AG04450 (cell line): ENCODE data around the gene CHAF1B. TPM values are rescaled to one million over a fixed set of nuclear protein-coding genes. Genes with fewer than 3 reads are reported as not detected.

Experiments used
- CTCF ChIA-PET: fragments of 300-600, 350-600 bp; formaldehyde crosslinking; extraction: SDS; loops from one replicate; lab custom pipeline; 2022; ENCODE audit warnings: antibody characterized with exemption, inconsistent platforms; lab: Charles Lee
- POLR2A ChIA-PET: fragments of 350-600 bp; formaldehyde crosslinking; extraction: SDS; loops from one replicate; lab custom pipeline; 2021; ENCODE audit warnings: antibody characterized with exemption, inconsistent platforms; lab: Yijun Ruan, JAX
- DNase-seq: peaks from one replicate; pipeline ENCODE4 v3.0.0-alpha.2; 2011; ENCODE audit warnings: low read depth, low spot score
- H3K27ac ChIP-seq: one replicate; pipeline ENCODE4 v1.5.1; 2012; ENCODE audit warnings: low read depth, low read length, control low read depth
- H3K27me3 ChIP-seq: one replicate; pipeline ENCODE4 v1.6.0; 2012; ENCODE audit warnings: low read length; ENCODE audit not compliant: control insufficient read depth, insufficient read depth
- H3K4me3 ChIP-seq: 2 replicates; pipeline ENCODE4 v1.5.1; 2011; ENCODE audit warnings: mild to moderate bottlenecking, low read depth, low read length, control low read depth
- H3K9me3 ChIP-seq: 2 replicates; pipeline ENCODE4 v1.5.1; 2012; ENCODE audit warnings: low read length; ENCODE audit not compliant: control insufficient read depth, insufficient read depth
- polyA plus RNA-seq: library from polyadenylated mRNA; depleted of rRNA; stranded (reverse); fragments of >200 nt; gene quantifications from 2 replicates; pipeline ENCODE4 v1.2.3, GENCODE V29; 2011
- TF ChIP-seq, protein P1 (sequence below): IDR thresholded peaks from 2 replicates; pipeline ENCODE4 v1.5.1; 2011; ENCODE audit warnings: low read depth, low read length, control low read depth, inconsistent platforms

Gene CHAF1B
- polyA plus RNA-seq, 1 experiment: 3.7 TPM

DNA sequence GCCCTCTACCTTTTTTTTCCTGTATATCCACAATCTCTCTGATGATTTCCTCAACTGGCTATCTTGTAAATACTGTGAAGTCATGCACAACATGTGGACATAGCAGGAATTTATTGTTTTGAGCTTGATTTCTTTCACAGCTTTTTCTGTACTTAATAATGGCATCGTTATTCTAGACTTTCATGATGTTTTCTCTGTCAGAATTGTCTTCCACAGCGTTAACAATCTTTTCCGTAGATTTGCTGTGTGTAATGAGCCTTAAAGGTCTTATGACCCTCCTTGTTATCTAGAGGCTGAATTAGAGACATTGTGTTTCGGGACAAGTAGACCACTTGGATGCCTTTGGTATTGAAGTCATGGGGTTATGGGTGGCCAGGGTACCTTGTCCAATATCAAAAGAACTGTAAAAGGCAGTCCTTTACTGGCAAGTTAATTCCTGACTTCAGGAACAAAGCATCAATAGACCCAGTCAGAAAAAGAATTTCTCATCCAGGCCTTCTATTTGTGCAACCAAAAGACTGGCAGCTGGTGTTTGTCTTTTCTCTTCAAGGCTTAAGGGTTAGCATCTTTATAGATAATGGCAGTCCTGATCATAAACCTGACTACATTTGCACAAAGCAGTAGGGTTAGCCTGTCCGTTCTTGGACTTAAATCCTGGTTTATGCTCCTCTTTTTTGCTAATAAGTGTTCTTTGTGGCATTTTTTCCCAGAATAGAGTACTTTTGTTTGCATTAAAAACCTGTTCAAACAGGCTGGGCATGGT lies 30.1 kb upstream of the CHAF1B start:
- H3K4me3 ChIP-seq: no peak overlapping the region
- H3K27ac ChIP-seq: no peak overlapping the region
- DNase-seq: no peak
- TF ChIP-seq, protein P1, sequence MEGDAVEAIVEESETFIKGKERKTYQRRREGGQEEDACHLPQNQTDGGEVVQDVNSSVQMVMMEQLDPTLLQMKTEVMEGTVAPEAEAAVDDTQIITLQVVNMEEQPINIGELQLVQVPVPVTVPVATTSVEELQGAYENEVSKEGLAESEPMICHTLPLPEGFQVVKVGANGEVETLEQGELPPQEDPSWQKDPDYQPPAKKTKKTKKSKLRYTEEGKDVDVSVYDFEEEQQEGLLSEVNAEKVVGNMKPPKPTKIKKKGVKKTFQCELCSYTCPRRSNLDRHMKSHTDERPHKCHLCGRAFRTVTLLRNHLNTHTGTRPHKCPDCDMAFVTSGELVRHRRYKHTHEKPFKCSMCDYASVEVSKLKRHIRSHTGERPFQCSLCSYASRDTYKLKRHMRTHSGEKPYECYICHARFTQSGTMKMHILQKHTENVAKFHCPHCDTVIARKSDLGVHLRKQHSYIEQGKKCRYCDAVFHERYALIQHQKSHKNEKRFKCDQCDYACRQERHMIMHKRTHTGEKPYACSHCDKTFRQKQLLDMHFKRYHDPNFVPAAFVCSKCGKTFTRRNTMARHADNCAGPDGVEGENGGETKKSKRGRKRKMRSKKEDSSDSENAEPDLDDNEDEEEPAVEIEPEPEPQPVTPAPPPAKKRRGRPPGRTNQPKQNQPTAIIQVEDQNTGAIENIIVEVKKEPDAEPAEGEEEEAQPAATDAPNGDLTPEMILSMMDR: no peak
- POLR2A ChIA-PET: no interaction called here
- CTCF ChIA-PET: no interaction called here
- no peaks in the 10 kb centered on the region for H3K27me3 ChIP-seq
- no peaks in the 10 kb centered on the region for H3K9me3 ChIP-seq

DNA sequence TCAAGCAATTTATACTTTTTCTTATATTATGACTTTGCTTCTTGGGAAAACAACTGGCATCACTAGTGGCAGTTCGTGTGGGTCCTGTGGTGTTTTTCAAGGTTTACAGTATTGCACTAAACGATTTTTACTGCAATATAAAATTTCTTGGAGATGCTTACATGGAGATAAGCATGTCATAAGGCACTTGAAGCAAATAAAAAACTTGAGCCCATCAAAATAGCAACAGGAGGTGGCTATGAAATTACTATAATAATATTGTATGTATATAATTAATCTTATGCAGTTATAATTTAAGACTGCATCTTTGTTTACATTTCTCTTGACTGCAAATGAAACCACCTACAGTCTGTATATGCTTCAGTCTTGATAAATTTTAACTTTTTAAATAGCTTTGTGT lies 29.3 kb upstream of the CHAF1B start:
- ChIA-PET POLR2A (no interaction called here), CTCF (interaction anchor here (1.0 kb wide), 1 partner anchor 11 kb away, joined by 3 read pairs; no protein-coding TSS in a partner anchor)
- no peak overlapping the region for H3K4me3 ChIP-seq
- no peaks in the 10 kb centered on the region for H3K27me3 ChIP-seq
- TF ChIP-seq, protein P1: no peak
- H3K27ac ChIP-seq: no peak overlapping the region
- H3K9me3 ChIP-seq: no peaks in the 10 kb centered on the region
- no peak for DNase-seq

DNA sequence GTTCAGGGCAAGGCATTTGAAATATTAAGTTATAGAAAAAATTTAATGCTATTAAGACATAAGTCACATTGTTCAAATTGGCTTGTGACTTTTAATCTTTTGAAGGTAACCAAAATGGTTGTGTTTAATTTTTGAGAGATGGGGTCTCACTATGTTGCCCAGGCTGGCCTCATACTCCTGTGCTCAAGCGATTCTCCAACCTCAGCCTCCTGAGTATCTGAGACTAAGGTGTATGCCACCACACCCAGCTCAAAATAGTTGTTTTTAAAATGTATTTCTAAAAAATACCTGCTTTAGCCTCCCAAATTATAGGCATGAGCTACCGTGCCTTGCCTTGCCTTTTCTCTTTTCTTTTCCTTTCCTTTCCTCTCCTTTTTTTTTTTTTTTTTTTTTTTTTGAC lies 26.0 kb upstream of the CHAF1B start:
- Histone ChIP-seq H3K27ac (no peak overlapping the region), H3K4me3 (no peak overlapping the region), H3K9me3 (no peaks in the 10 kb centered on the region), H3K27me3 (no peaks in the 10 kb centered on the region)
- ChIA-PET CTCF (interaction anchor here (0.7 to 1.4 kb wide), 2 partner anchors 22 to 219 kb away, joined by 3 to 6 read pairs; no protein-coding TSS in a partner anchor), POLR2A (interaction anchor here (0.7 kb wide), 1 partner anchor 39 kb away, joined by 4 read pairs; the partner anchor contains the start of gene MORC3)
- no peak for DNase-seq
- TF ChIP-seq, protein P1: no peak

DNA sequence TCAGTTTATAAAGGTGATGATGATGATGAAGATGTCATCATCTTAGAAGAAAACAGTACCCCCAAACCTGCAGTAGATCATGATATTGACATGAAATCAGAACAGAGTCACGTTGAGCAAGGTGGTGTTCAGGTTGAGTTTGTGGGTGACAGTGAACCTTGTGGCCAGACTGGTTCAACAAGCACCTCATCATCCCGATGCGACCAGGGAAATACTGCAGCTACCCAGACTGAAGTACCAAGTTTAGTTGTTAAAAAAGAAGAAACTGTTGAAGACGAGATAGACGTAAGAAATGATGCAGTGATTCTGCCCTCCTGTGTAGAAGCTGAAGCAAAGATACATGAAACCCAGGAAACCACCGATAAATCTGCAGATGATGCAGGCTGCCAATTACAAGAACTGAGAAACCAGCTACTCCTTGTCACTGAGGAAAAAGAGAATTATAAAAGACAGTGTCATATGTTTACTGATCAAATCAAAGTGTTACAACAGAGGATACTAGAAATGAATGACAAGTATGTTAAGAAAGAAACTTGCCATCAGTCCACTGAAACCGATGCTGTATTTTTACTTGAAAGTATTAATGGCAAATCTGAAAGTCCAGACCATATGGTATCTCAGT lies 16.0 kb upstream of the CHAF1B start:
- DNase-seq: no peak
- H3K9me3 ChIP-seq: no peaks in the 10 kb centered on the region
- CTCF ChIA-PET: no interaction called here
- H3K27me3 ChIP-seq: no peaks in the 10 kb centered on the region
- POLR2A ChIA-PET: no interaction called here
- H3K27ac ChIP-seq: no peak overlapping the region
- no peak overlapping the region for H3K4me3 ChIP-seq
- TF ChIP-seq, protein P1: no peak

DNA sequence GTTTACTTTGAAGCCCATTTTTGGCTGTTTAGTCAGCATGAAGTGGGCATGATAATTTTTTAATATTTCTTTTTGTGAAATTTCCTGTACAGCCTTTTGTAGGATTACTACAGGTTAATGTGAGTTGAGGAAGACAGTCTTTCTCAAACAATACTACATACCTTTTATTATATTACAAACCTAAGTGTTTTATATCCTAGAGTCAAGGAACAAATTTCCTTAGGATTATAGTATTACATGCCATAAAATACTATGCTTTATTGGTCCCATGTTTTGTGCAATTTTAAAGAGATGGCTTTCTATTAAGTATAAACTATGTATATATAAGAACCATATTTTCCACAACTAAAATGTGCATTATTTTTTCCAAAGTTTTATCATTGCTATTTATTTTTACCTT lies 9.2 kb upstream of the CHAF1B start:
- Histone ChIP-seq H3K27ac (no peak overlapping the region), H3K27me3 (no peaks in the 10 kb centered on the region), H3K9me3 (no peaks in the 10 kb centered on the region), H3K4me3 (no peak overlapping the region)
- DNase-seq: no peak
- CTCF ChIA-PET: no interaction called here
- POLR2A ChIA-PET: no interaction called here
- TF ChIP-seq, protein P1: no peak
